Measurements from ENCODE around the gene SGSM1. TPM values are rescaled to one million over a fixed set of nuclear protein-coding genes. Genes with fewer than 3 reads are reported as not detected.

SGSM1 gene
- polyA plus RNA-seq, 3 donors = not detected

DNA sequence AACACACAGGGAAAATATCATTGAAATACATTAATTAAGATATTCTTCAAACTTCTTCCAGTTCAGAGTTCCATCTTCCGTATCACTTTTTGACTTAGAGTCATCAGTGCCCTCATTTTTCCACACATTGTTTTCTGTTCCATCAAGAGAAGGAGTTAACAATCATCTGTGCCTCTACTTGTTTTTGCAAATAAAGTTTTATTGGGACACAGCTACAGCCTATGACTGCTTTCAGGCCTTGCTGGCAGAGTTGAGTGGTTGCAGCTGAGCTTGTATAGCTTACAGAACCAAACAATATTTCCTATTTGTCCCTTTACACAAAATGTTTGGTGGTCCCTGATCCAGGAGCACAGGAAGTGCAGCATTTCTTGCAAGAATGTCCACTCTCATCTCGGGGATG is 51.6 kb downstream of the SGSM1 start:
- Mint-ChIP-seq H3K27me3 (ENCODE audit: low read depth in 3 of 3) (peaks cover 0 to 1% (median 0%) of the 10 kb centered on the region in 3 donors), H3K4me1 (no peaks in the 10 kb centered on the region), H3K9me3 (peaks cover 0 to 8% (median 4%) of the 10 kb centered on the region in 7 donors), H3K4me3 (no peak overlapping the region), H3K36me3 (no peaks in the 10 kb centered on the region), H3K27ac (no peak overlapping the region)
- intact Hi-C loops (cut with micrococcal nuclease) = no loop called here
- DNase-seq = no peak
- H4K20me1 ChIP-seq (ENCODE audit: insufficient read depth, low read length) = no peaks in the 10 kb centered on the region
- no peak overlapping the region for H3K4me3 ChIP-seq (replicated peaks in 1 of 3; ENCODE audit: low read depth in 2 of 3, low read length in 3 of 3)
- no peak overlapping the region for H2AFZ ChIP-seq (ENCODE audit: insufficient read depth, low read depth, low read length, poor library complexity, severe bottlenecking)
- WGBS (ENCODE audit: insufficient coverage) = 100% methylated on average over 1 of the region's 2 CpGs
- H3K4me1 ChIP-seq (ENCODE audit: control insufficient read depth in 1 of 2, insufficient read depth in 2 of 2, low read length in 2 of 2) = no peaks in the 10 kb centered on the region
- H3K27me3 ChIP-seq (ENCODE audit: control insufficient read depth in 2 of 2, insufficient read depth in 2 of 2, low read length in 2 of 2) = no peaks in the 10 kb centered on the region
- no peak overlapping the region for H3K27ac ChIP-seq (ENCODE audit: low read depth in 1 of 2, low read length in 2 of 2)
- no peaks in the 10 kb centered on the region for H3K36me3 ChIP-seq (replicated peaks in 1 of 2; ENCODE audit: control insufficient read depth in 1 of 2, insufficient read depth in 2 of 2, low read length in 2 of 2)
- H3K4me2 ChIP-seq (replicated peaks; ENCODE audit: extremely low read depth, low read length, poor library complexity, severe bottlenecking) = no peak overlapping the region
- no peaks in the 10 kb centered on the region for H3K79me2 ChIP-seq (ENCODE audit: insufficient read depth, low read length)
- H3K9me3 ChIP-seq (replicated peaks in 1 of 2; ENCODE audit: control insufficient read depth in 1 of 2, insufficient read depth in 1 of 2, low read length in 2 of 2) = no peaks in the 10 kb centered on the region
- TF ChIP-seq, protein P1, sequence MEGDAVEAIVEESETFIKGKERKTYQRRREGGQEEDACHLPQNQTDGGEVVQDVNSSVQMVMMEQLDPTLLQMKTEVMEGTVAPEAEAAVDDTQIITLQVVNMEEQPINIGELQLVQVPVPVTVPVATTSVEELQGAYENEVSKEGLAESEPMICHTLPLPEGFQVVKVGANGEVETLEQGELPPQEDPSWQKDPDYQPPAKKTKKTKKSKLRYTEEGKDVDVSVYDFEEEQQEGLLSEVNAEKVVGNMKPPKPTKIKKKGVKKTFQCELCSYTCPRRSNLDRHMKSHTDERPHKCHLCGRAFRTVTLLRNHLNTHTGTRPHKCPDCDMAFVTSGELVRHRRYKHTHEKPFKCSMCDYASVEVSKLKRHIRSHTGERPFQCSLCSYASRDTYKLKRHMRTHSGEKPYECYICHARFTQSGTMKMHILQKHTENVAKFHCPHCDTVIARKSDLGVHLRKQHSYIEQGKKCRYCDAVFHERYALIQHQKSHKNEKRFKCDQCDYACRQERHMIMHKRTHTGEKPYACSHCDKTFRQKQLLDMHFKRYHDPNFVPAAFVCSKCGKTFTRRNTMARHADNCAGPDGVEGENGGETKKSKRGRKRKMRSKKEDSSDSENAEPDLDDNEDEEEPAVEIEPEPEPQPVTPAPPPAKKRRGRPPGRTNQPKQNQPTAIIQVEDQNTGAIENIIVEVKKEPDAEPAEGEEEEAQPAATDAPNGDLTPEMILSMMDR (IDR thresholded peaks at IDR 0.05) = no peak
- no peak overlapping the region for H3K9ac ChIP-seq (ENCODE audit: insufficient read depth, low read length, poor library complexity, severe bottlenecking)

DNA sequence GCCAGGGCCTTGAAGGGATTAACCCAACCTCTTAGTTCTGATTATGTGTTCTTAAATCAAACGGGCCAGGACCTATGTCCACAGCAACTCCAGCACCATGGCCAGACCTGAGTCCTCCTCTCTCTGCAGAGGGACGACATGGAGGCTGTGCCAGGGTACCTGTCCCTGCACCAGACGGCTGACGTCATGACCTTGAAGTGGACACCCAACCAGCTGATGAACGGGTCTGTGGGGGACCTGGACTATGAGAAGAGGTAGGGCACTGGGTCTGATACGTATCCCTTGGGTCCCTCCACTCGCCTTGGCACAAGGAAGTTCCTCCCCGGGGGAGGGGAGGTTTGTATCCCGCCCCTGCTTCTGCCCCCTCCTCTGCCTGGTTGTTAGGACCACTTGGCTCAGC is 53.6 kb downstream of the SGSM1 start:
- H3K4me3 Mint-ChIP-seq = no peak overlapping the region
- H3K4me1 ChIP-seq (ENCODE audit: control insufficient read depth in 1 of 2, insufficient read depth in 2 of 2, low read length in 2 of 2) = no peaks in the 10 kb centered on the region
- no peak overlapping the region for H3K4me3 ChIP-seq (replicated peaks in 1 of 3; ENCODE audit: low read depth in 2 of 3, low read length in 3 of 3)
- no peaks in the 10 kb centered on the region for H3K9me3 ChIP-seq (replicated peaks in 1 of 2; ENCODE audit: control insufficient read depth in 1 of 2, insufficient read depth in 1 of 2, low read length in 2 of 2)
- no peak for DNase-seq
- H2AFZ ChIP-seq (ENCODE audit: insufficient read depth, low read depth, low read length, poor library complexity, severe bottlenecking) = no peak overlapping the region
- no peaks in the 10 kb centered on the region for H3K36me3 Mint-ChIP-seq
- no peaks in the 10 kb centered on the region for H3K27me3 ChIP-seq (ENCODE audit: control insufficient read depth in 2 of 2, insufficient read depth in 2 of 2, low read length in 2 of 2)
- 87% methylated on average over 6 of the region's 9 CpGs for WGBS (ENCODE audit: insufficient coverage)
- H3K27ac Mint-ChIP-seq = no peak overlapping the region
- H3K9me3 Mint-ChIP-seq = peaks cover 0 to 3% (median 0%) of the 10 kb centered on the region in 7 donors
- H3K9ac ChIP-seq (ENCODE audit: insufficient read depth, low read length, poor library complexity, severe bottlenecking) = no peak overlapping the region
- H3K4me1 Mint-ChIP-seq = no peaks in the 10 kb centered on the region
- H3K36me3 ChIP-seq (replicated peaks in 1 of 2; ENCODE audit: control insufficient read depth in 1 of 2, insufficient read depth in 2 of 2, low read length in 2 of 2) = no peaks in the 10 kb centered on the region
- peaks cover 0 to 4% (median 0%) of the 10 kb centered on the region in 3 donors for H3K27me3 Mint-ChIP-seq (ENCODE audit: low read depth in 3 of 3)
- TF ChIP-seq, protein P1 (IDR thresholded peaks at IDR 0.05) = no peak
- no peaks in the 10 kb centered on the region for H3K79me2 ChIP-seq (ENCODE audit: insufficient read depth, low read length)
- H3K27ac ChIP-seq (ENCODE audit: low read depth in 1 of 2, low read length in 2 of 2) = no peak overlapping the region
- no peaks in the 10 kb centered on the region for H4K20me1 ChIP-seq (ENCODE audit: insufficient read depth, low read length)
- intact Hi-C loops (cut with micrococcal nuclease) = no loop called here
- H3K4me2 ChIP-seq (replicated peaks; ENCODE audit: extremely low read depth, low read length, poor library complexity, severe bottlenecking) = no peak overlapping the region

Measured in CD14-positive monocyte (primary cell).